GM12873 (cell line): ENCODE results near the gene HPSE2.

Experiments used
- CTCF ChIP-seq: IDR thresholded peaks from 2 replicates; pipeline ENCODE4 v1.5.1; 2012; ENCODE audit warnings: low read depth, mild to moderate bottlenecking, moderate library complexity, low read length, control low read depth; ENCODE audit not compliant: insufficient read depth; ENCODE audit errors: missing control alignments

The HPSE2 gene

GRCh38 chr10:98825741-98826140 is 409.9 kb downstream of the HPSE2 start:
- TF ChIP-seq CTCF, result no peak

- TF ChIP-seq CTCF, result no peak
These were observed 418.3 kb downstream of the HPSE2 start for GRCh38 chr10:98817396-98817795.

- no peak for TF ChIP-seq CTCF
These were observed 420.4 kb downstream of the HPSE2 start for GRCh38 chr10:98815039-98815885.

GRCh38 chr10:98814470-98814869 is 421.2 kb downstream of the HPSE2 start:
- no peak for TF ChIP-seq CTCF

- TF ChIP-seq CTCF, result no peak
These were observed 427.3 kb downstream of the HPSE2 start for GRCh38 chr10:98808282-98808892.

GRCh38 chr10:98800263-98800662 is 435.4 kb downstream of the HPSE2 start:
- no peak for TF ChIP-seq CTCF

- no peak for TF ChIP-seq CTCF
These were observed 440.2 kb downstream of the HPSE2 start for GRCh38 chr10:98795467-98795866.
